ENCODE data around the gene BBS12.

Gene BBS12

GRCh38 chr4:122787940-122788339 is 55.4 kb downstream of the BBS12 start:
- DNase-seq (ENCODE audit: low read depth): no peak
- H3K4me3 ChIP-seq (ENCODE audit: low read depth, low read length): no peak overlapping the region
- TF ChIP-seq CTCF (IDR thresholded peaks at IDR 0.05; ENCODE audit: low read depth, low read length, missing control alignments): no peak

GRCh38 chr4:122788935-122789334 is 56.4 kb downstream of the BBS12 start:
- DNase-seq (ENCODE audit: low read depth): no peak
- H3K4me3 ChIP-seq (ENCODE audit: low read depth, low read length): no peak overlapping the region
- TF ChIP-seq CTCF (IDR thresholded peaks at IDR 0.05; ENCODE audit: low read depth, low read length, missing control alignments): no peak

GRCh38 chr4:122793811-122794210 is 61.3 kb downstream of the BBS12 start:
- TF ChIP-seq CTCF (IDR thresholded peaks at IDR 0.05; ENCODE audit: low read depth, low read length, missing control alignments): no peak
- DNase-seq (ENCODE audit: low read depth): no peak

More at GRCh38 chr4:122793811-122794210, 61.3 kb downstream of the BBS12 start:
- H3K4me3 ChIP-seq (ENCODE audit: low read depth, low read length): no peak overlapping the region

Measured in GM12864 (cell line).